Liver (tissue), 9 donors: ENCODE data around the gene FADS3. TPM values are rescaled to one million over a fixed set of nuclear protein-coding genes. Genes with fewer than 3 reads are reported as not detected.

ENCODE experiments used
- DNase-seq: peaks from one replicate; pipeline ENCODE4 v3.0.0-alpha.2; 2017; ENCODE audit warnings: low spot score
- H3K27ac ChIP-seq, 2 donors: one replicate each; pipeline ENCODE4 v1.7.0; 2013; ENCODE audit warnings: inconsistent platforms in 2 of 2, low read length in 2 of 2, control low read depth in 1 of 2, low read depth in 1 of 2, mild to moderate bottlenecking in 1 of 2
- H3K27me3 ChIP-seq, 4 donors: one replicate each; pipeline versions ENCODE4 v1.6.1 to v1.7.0; 2013; ENCODE audit warnings: low read length in 3 of 4, inconsistent platforms in 1 of 4, mild to moderate bottlenecking in 1 of 4, moderate library complexity in 1 of 4; ENCODE audit not compliant: control insufficient read depth in 4 of 4, insufficient read depth in 4 of 4
- H3K36me3 ChIP-seq, 4 donors: one replicate each; pipeline versions ENCODE4 v1.6.1 to v1.7.0; 2013; ENCODE audit warnings: low read length in 3 of 4, mild to moderate bottlenecking in 3 of 4, low read depth in 1 of 4, moderate library complexity in 1 of 4; ENCODE audit not compliant: control insufficient read depth in 4 of 4, insufficient read depth in 3 of 4
- H3K4me1 ChIP-seq, 4 donors: one replicate each; pipeline versions ENCODE4 v1.6.1 to v1.7.0; 2013; ENCODE audit warnings: low read length in 3 of 4, mild to moderate bottlenecking in 3 of 4, moderate library complexity in 1 of 4; ENCODE audit not compliant: control insufficient read depth in 4 of 4, insufficient read depth in 4 of 4
- H3K4me3 ChIP-seq, 3 donors: one replicate each; pipeline versions ENCODE4 v1.6.1 to v1.7.0; 2013; ENCODE audit warnings: low read length in 3 of 3, control low read depth in 1 of 3, low read depth in 1 of 3, mild to moderate bottlenecking in 1 of 3
- H3K9ac ChIP-seq, 2 donors: one replicate each; pipeline ENCODE4 v1.7.0; 2013; ENCODE audit warnings: low read length in 2 of 2, mild to moderate bottlenecking in 2 of 2, moderate library complexity in 2 of 2, control low read depth in 1 of 2, low read depth in 1 of 2
- H3K9me3 ChIP-seq, 4 donors: one replicate each; pipeline versions ENCODE4 v1.6.1 to v1.7.0; 2013; ENCODE audit warnings: low read length in 3 of 4; ENCODE audit not compliant: control insufficient read depth in 4 of 4
- EGR1 ChIP-seq, 2 donors: IDR thresholded peaks; 2 replicates each; pipeline ENCODE4 v1.6.1; 2016 to 2018; ENCODE audit warnings: antibody characterized with exemption in 2 of 2, low read depth in 2 of 2
- FOXA1 ChIP-seq: IDR thresholded peaks from 2 replicates; pipeline ENCODE4 v1.6.1; 2016; ENCODE audit warnings: antibody characterized with exemption
- FOXA2 ChIP-seq: IDR thresholded peaks from 2 replicates; pipeline ENCODE4 v1.6.1; 2016; ENCODE audit warnings: antibody characterized with exemption
- GABPA ChIP-seq, 2 donors: IDR thresholded peaks in 1 of 2; conservative IDR thresholded peaks in 1 of 2; 2 replicates each; pipeline ENCODE4 v1.6.1; 2016; ENCODE audit warnings: antibody characterized with exemption in 2 of 2, mild to moderate bottlenecking in 1 of 2, moderate library complexity in 1 of 2
- HNF4A ChIP-seq, 2 donors: conservative IDR thresholded peaks; 2 replicates each; pipeline ENCODE4 v1.6.1; 2016; ENCODE audit warnings: antibody characterized with exemption in 2 of 2, mild to moderate bottlenecking in 2 of 2
- HNF4G ChIP-seq: IDR thresholded peaks from 2 replicates; pipeline ENCODE4 v1.6.1; 2016; ENCODE audit warnings: antibody characterized with exemption
- JUND ChIP-seq, 2 donors: IDR thresholded peaks; 2 replicates each; pipeline ENCODE4 v1.6.1; 2016; ENCODE audit warnings: antibody characterized with exemption in 2 of 2
- NR2F2 ChIP-seq: IDR thresholded peaks from 2 replicates; pipeline ENCODE4 v1.6.1; 2016; ENCODE audit warnings: antibody characterized with exemption
- RAD21 ChIP-seq, 2 donors: IDR thresholded peaks; 2 replicates each; pipeline ENCODE4 v1.6.1; 2016; ENCODE audit warnings: antibody characterized with exemption in 2 of 2, mild to moderate bottlenecking in 2 of 2
- RXRA ChIP-seq, 2 donors: IDR thresholded peaks; 2 replicates each; pipeline ENCODE4 v1.6.1; 2017 to 2018; ENCODE audit warnings: antibody characterized with exemption in 2 of 2, mild to moderate bottlenecking in 1 of 2
- YY1 ChIP-seq: IDR thresholded peaks from 2 replicates; pipeline ENCODE4 v1.6.1; 2016; ENCODE audit warnings: antibody characterized with exemption, mild to moderate bottlenecking
- WGBS: extraction: QIAGEN DNeasy Blood & Tissue Kit; methylation state at CpG from one replicate; pipeline ENCODE4 v1.1.7; 2013; 5-methylcytosine and 5-hydroxymethylcytosine counted together
- polyA plus RNA-seq, 2 donors: library from polyadenylated mRNA; stranded (reverse) in 1 of 2; unstranded in 1 of 2; fragments of 200-250 nt in 1 of 2; fragments of >200 nt in 1 of 2; fragmentation: Nextera tagmentation in 1 of 2; extraction: Ambion mirVana in 1 of 2; gene quantifications; one replicate each; pipeline versions ENCODE4 v1.2.1 to v1.2.3, GENCODE V29; 2013 to 2015
- total RNA-seq, 2 donors: library from RNA; depleted of rRNA; stranded (reverse); fragments of >200 nt; gene quantifications; one replicate each; pipeline ENCODE4 v1.2.3, GENCODE V29; 2014
- TF ChIP-seq, protein P1 (sequence below): IDR thresholded peaks from 2 replicates; pipeline ENCODE4 v1.6.1; 2016; ENCODE audit warnings: antibody characterized with exemption
- TF ChIP-seq, protein P2 (sequence below): fragments of 150-350 bp; IDR thresholded peaks from 2 replicates; pipeline ENCODE4 v1.5.1; 2017; ENCODE audit warnings: improper control_type of control experiment, low read depth, low read length; ENCODE audit not compliant: missing input control
- TF ChIP-seq, protein P3 (sequence below): IDR thresholded peaks from 2 replicates; pipeline ENCODE4 v1.6.1; 2016; ENCODE audit warnings: antibody characterized with exemption, mild to moderate bottlenecking
- TF ChIP-seq, protein P4 (sequence below): IDR thresholded peaks from 2 replicates; pipeline ENCODE4 v1.6.1; 2016; ENCODE audit warnings: antibody characterized with exemption
- donor health status: healthy.
- donor health status: healthy.
- donor health status: healthy.
- donor health status: healthy.
- donor health status: healthy.

FADS3 gene
- total and polyA plus RNA-seq, 4 donors, result 8.3 to 13.6 (median 10.3) TPM

DNA sequence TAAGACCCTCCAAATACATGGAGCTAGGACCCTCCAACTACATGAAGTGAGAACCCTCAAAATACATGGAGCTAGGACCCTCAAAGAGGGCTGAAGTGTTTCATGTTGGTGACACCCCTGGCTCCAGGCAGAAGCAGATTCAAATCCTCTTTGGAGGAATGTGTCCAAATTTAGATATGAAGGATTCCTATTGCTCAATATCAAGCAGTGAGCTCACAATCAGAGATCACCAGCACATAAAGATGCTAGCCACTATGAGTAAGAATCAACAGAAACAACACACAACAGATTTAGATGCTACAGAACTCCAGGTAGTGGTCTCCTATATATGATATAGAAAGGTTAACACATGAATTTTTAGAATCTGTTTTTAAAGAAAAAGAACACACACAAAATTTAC is 37.3 kb upstream of the FADS3 start:
- no peaks in the 10 kb centered on the region for H3K36me3 ChIP-seq
- TF ChIP-seq JUND (IDR thresholded peaks at IDR 0.05) (no peak), NR2F2 (no peak), RXRA (IDR thresholded peaks at IDR 0.05) (no peak), RAD21 (IDR thresholded peaks at IDR 0.05) (no peak), FOXA2 (no peak), HNF4G (no peak), FOXA1 (no peak), EGR1 (IDR thresholded peaks at IDR 0.05; ENCODE audit: low read depth in 2 of 2) (no peak)
- TF ChIP-seq, protein P1, sequence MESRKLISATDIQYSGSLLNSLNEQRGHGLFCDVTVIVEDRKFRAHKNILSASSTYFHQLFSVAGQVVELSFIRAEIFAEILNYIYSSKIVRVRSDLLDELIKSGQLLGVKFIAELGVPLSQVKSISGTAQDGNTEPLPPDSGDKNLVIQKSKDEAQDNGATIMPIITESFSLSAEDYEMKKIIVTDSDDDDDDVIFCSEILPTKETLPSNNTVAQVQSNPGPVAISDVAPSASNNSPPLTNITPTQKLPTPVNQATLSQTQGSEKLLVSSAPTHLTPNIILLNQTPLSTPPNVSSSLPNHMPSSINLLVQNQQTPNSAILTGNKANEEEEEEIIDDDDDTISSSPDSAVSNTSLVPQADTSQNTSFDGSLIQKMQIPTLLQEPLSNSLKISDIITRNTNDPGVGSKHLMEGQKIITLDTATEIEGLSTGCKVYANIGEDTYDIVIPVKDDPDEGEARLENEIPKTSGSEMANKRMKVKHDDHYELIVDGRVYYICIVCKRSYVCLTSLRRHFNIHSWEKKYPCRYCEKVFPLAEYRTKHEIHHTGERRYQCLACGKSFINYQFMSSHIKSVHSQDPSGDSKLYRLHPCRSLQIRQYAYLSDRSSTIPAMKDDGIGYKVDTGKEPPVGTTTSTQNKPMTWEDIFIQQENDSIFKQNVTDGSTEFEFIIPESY, result no peak
- TF ChIP-seq, protein P2, sequence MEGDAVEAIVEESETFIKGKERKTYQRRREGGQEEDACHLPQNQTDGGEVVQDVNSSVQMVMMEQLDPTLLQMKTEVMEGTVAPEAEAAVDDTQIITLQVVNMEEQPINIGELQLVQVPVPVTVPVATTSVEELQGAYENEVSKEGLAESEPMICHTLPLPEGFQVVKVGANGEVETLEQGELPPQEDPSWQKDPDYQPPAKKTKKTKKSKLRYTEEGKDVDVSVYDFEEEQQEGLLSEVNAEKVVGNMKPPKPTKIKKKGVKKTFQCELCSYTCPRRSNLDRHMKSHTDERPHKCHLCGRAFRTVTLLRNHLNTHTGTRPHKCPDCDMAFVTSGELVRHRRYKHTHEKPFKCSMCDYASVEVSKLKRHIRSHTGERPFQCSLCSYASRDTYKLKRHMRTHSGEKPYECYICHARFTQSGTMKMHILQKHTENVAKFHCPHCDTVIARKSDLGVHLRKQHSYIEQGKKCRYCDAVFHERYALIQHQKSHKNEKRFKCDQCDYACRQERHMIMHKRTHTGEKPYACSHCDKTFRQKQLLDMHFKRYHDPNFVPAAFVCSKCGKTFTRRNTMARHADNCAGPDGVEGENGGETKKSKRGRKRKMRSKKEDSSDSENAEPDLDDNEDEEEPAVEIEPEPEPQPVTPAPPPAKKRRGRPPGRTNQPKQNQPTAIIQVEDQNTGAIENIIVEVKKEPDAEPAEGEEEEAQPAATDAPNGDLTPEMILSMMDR, result no peak
- TF ChIP-seq, protein P3, sequence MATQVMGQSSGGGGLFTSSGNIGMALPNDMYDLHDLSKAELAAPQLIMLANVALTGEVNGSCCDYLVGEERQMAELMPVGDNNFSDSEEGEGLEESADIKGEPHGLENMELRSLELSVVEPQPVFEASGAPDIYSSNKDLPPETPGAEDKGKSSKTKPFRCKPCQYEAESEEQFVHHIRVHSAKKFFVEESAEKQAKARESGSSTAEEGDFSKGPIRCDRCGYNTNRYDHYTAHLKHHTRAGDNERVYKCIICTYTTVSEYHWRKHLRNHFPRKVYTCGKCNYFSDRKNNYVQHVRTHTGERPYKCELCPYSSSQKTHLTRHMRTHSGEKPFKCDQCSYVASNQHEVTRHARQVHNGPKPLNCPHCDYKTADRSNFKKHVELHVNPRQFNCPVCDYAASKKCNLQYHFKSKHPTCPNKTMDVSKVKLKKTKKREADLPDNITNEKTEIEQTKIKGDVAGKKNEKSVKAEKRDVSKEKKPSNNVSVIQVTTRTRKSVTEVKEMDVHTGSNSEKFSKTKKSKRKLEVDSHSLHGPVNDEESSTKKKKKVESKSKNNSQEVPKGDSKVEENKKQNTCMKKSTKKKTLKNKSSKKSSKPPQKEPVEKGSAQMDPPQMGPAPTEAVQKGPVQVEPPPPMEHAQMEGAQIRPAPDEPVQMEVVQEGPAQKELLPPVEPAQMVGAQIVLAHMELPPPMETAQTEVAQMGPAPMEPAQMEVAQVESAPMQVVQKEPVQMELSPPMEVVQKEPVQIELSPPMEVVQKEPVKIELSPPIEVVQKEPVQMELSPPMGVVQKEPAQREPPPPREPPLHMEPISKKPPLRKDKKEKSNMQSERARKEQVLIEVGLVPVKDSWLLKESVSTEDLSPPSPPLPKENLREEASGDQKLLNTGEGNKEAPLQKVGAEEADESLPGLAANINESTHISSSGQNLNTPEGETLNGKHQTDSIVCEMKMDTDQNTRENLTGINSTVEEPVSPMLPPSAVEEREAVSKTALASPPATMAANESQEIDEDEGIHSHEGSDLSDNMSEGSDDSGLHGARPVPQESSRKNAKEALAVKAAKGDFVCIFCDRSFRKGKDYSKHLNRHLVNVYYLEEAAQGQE, result no peak
- H3K27ac ChIP-seq, result no peak overlapping the region
- no peaks in the 10 kb centered on the region for H3K9me3 ChIP-seq
- peaks cover 0 to 2% (median 0%) of the 10 kb centered on the region in 4 donors for H3K4me1 ChIP-seq
- H3K9ac ChIP-seq, result no peak overlapping the region
- H3K27me3 ChIP-seq, result no peaks in the 10 kb centered on the region
- no peak for DNase-seq
- H3K4me3 ChIP-seq, result no peak overlapping the region

DNA sequence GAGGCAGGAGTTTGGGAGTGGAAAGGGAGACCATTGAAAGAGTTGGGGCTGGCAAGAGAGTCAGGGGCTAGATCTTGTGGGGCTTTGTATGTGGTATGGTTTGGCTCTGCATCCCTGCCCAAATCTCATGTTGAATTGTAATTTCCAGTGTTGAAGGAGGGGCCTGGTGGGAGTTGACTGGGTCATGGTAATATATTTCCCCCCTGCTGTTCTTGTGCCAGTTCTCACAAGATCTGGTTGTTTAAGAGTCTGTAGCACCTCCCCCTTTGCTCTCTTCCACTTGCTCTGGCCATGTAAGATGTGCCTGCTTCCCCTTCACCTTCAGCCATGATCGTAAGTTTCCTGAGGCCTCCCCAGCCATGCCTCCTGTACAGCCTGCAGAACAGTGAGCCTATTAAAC is 36.2 kb upstream of the FADS3 start:
- WGBS, result 94% methylated on average over 1 of the region's 1 CpG
- TF ChIP-seq HNF4G (no peak), RAD21 (IDR thresholded peaks at IDR 0.05) (no peak), JUND (IDR thresholded peaks at IDR 0.05) (no peak), GABPA (IDR thresholded peaks at IDR 0.05 in 1 of 2, conservative IDR thresholded peaks at IDR 0.05 in 1 of 2) (no peak), RXRA (IDR thresholded peaks at IDR 0.05) (no peak), YY1 (no peak), EGR1 (IDR thresholded peaks at IDR 0.05; ENCODE audit: low read depth in 2 of 2) (no peak), FOXA2 (no peak), HNF4A (conservative IDR thresholded peaks at IDR 0.05) (no peak)
- TF ChIP-seq, protein P3, result no peak
- TF ChIP-seq, protein P4, sequence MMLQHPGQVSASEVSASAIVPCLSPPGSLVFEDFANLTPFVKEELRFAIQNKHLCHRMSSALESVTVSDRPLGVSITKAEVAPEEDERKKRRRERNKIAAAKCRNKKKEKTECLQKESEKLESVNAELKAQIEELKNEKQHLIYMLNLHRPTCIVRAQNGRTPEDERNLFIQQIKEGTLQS, result no peak

More for the DNA sequence above, 36.2 kb upstream of the FADS3 start:
- Histone ChIP-seq H3K4me1 (peaks cover 0 to 9% (median 4%) of the 10 kb centered on the region in 4 donors), H3K9me3 (no peaks in the 10 kb centered on the region), H3K36me3 (no peaks in the 10 kb centered on the region), H3K4me3 (no peak overlapping the region), H3K9ac (no peak overlapping the region), H3K27me3 (no peaks in the 10 kb centered on the region), H3K27ac (no peak overlapping the region)
- no peak for DNase-seq
